HFF-Myc (cell line): Measurements from ENCODE around the gene GJB3.

Source experiments
- DNase-seq: peaks from one replicate; pipeline ENCODE4 v3.0.0-alpha.2; 2011; ENCODE audit warnings: low read depth; ENCODE audit errors: extremely low read depth
- H3K4me3 ChIP-seq: replicated peaks from 2 replicates; pipeline ENCODE4 v1.5.1; 2011; ENCODE audit warnings: low read depth, mild to moderate bottlenecking, control low read depth, low read length
- CTCF ChIP-seq: IDR thresholded peaks from 2 replicates; pipeline ENCODE4 v1.5.1; 2012; ENCODE audit warnings: mild to moderate bottlenecking, low read depth, low read length, control low read depth; ENCODE audit errors: missing control alignments

Gene GJB3

GRCh38 chr1:34743775-34744174 is 37.2 kb upstream of the GJB3 start:
- no peak for TF ChIP-seq CTCF
- H3K4me3 ChIP-seq, result no peak overlapping the region
- no peak for DNase-seq

DNA sequence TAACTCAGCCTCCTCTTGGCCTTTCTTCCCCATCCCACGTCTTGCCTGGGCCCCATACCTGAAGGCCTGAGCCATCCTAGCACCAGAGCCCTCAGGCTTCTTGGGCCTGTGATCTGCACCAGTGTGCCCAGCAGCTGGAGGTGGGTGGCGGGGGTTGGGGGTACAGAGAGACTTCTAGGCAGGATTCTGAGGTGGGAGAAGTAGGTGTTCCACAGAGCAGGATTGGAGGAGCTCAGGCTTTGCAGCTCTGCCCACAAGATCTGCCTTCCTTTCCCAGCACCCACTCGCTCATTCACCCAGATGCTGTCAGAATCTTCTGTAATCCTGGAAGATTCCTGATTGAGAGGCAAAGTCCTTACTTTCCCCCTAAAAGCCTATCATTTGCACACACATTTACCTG is 36.2 kb upstream of the GJB3 start:
- no peak overlapping the region for H3K4me3 ChIP-seq
- no peak for DNase-seq
- no peak for TF ChIP-seq CTCF

GRCh38 chr1:34745666-34746065 is 35.3 kb upstream of the GJB3 start:
- no peak for DNase-seq
- no peak for TF ChIP-seq CTCF
- H3K4me3 ChIP-seq, result no peak overlapping the region

GRCh38 chr1:34746101-34746500 is 34.9 kb upstream of the GJB3 start:
- TF ChIP-seq CTCF, result no peak
- H3K4me3 ChIP-seq, result no peak overlapping the region
- DNase-seq, result no peak

DNA sequence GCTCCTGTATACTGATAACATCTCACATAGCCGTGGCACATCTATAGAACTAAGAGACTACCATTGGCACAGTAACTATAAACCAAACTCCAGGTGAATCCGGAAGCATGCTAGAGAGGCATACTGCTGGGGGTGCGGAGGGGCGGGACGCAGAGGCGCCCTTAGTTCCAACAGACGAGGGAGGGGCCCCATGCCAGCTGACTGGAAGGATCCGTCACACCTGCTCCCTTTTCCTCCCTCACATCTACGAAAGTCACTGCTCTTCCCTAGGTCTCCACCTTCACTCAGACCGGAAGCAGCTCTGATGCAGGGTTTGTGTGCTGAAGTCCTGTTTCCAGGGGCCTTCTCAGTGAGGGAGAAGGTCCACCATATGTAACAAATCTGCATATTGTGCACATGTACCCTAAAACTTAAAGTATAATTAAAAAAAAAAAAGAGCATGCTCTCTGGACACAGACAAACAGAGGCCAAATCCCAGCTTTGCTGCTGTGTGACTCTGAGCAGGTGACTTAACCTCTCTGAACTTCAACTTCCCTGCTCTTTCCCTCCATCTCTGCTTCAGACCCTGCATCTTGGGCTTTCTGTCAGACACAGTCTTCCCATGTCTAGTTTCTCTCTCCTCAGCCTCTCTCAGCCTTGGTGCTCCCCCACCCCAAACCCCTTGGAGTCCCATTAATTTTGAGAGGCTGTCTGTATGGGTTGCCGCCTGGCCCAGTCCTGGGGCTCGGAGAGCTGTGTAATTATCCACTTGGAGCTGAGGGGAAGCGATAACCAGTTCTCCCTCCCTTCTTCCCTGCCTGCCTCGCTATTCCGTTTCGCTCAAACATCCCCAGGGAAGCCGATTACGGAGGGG is 34.0 kb upstream of the GJB3 start:
- no peak for TF ChIP-seq CTCF
- DNase-seq, result no peak
- no peak overlapping the region for H3K4me3 ChIP-seq

GRCh38 chr1:34747638-34747941 is 33.4 kb upstream of the GJB3 start:
- no peak for TF ChIP-seq CTCF

DNA sequence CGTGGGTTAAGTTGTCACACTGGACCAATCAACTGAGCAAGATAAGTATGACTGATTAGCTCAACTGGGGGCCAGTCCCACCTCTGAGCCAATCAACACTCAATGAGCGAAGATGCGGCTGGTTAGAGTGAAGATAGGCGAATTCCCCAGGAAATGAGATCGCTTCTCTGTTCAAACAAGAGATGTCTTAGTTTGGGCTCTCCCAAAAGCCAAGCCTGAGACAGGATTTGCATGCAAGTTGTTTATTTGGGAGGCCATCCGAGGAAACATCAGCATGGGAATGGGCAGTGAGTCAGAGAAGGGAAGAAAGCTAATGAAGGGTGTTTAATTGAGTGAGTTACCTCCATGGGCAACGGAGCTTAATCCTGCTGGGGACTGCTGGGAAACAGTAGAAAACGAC is 31.0 kb upstream of the GJB3 start:
- TF ChIP-seq CTCF, result no peak
- no peak for DNase-seq
- H3K4me3 ChIP-seq, result no peak overlapping the region

More at GRCh38 chr1:34747638-34747941, 33.4 kb upstream of the GJB3 start:
- no peak for DNase-seq
- H3K4me3 ChIP-seq, result no peak overlapping the region
